ENCODE measurements around the gene S100A2. TPM values are rescaled to one million over a fixed set of nuclear protein-coding genes. Genes with fewer than 3 reads are reported as not detected.
"Not testable (repeated sequence)": the region's sequence is repeated elsewhere in the genome, so short reads cannot be mapped to it uniquely, and the experiment has no call there.

The S100A2 gene
- total and polyA plus RNA-seq, 2 experiments from 2014 or later = 1.7 to 8.6 TPM

GRCh38 chr1:153525088-153525728, 40.4 kb downstream of the S100A2 start:
- Histone ChIP-seq H4K20me1 (ENCODE audit: insufficient read depth) (no peaks in the 10 kb centered on the region), H3K36me3 (ENCODE audit: low read depth) (no peaks in the 10 kb centered on the region), H3K9me3 (ENCODE audit: low read depth) (no peaks in the 10 kb centered on the region), H3K9ac (no peak overlapping the region), H3K9me2 (ENCODE audit: insufficient read depth) (no peaks in the 10 kb centered on the region), H3K79me2 (ENCODE audit: insufficient read depth) (no peaks in the 10 kb centered on the region), H3K4me1 (ENCODE audit: insufficient read depth) (peaks cover 9% of the 10 kb centered on the region), H2AFZ (no peak overlapping the region), H3F3A (ENCODE audit: insufficient read depth) (peaks cover 29% of the 10 kb centered on the region), H3K4me2 (ENCODE audit: unreplicated experiment) (no peak overlapping the region), H3K27me3 (replicated peaks; ENCODE audit: insufficient read depth) (no peaks in the 10 kb centered on the region), H3K27ac (peak overlapping the region; percentile 35; the same call in 1 of the 2 replicates), H3K4me3 (no peak overlapping the region)
- 36 to 39% methylated on average over 3 of the region's 3 CpGs for WGBS, 2 experiments (ENCODE audit: low coverage in 1 of 2, low lambda C conversion rate in 2 of 2, missing lambda C conversion rate in 2 of 2)
- DNase-seq = peak; percentile 71
- TF ChIP-seq EZH2phosphoT487 (IDR thresholded peaks at IDR 0.05; ENCODE audit: insufficient read depth, low read depth) (no peak), EZH2 (IDR thresholded peaks at IDR 0.05; ENCODE audit: insufficient read depth, poor library complexity, severe bottlenecking) (no peak)
- in situ Hi-C loops (cut with MboI) = no loop called here

- H4K20me1 ChIP-seq (ENCODE audit: insufficient read depth); H3K27ac ChIP-seq; H3K9me3 ChIP-seq (ENCODE audit: low read depth); H3K4me1 ChIP-seq (ENCODE audit: insufficient read depth); H3K9ac ChIP-seq; H3K27me3 ChIP-seq (replicated peaks; ENCODE audit: insufficient read depth); H2AFZ ChIP-seq; H3K4me3 ChIP-seq; H3K36me3 ChIP-seq (ENCODE audit: low read depth); DNase-seq; H3K79me2 ChIP-seq (ENCODE audit: insufficient read depth); H3K9me2 ChIP-seq (ENCODE audit: insufficient read depth); H3K4me2 ChIP-seq (ENCODE audit: unreplicated experiment); in situ Hi-C loops (cut with MboI): not testable (repeated sequence)
- peaks cover 17% of the 10 kb centered on the region for H3F3A ChIP-seq (ENCODE audit: insufficient read depth)
- 77 to 82% methylated on average over 13 to 14 of the region's 14 CpGs for WGBS, 2 experiments (ENCODE audit: low coverage in 1 of 2, low lambda C conversion rate in 2 of 2, missing lambda C conversion rate in 2 of 2)
Observed at GRCh38 chr1:153522353-153523048, 43.1 kb downstream of the S100A2 start.

GRCh38 chr1:153521808-153522207, 43.8 kb downstream of the S100A2 start:
- H3K36me3 ChIP-seq (ENCODE audit: low read depth); H3K4me1 ChIP-seq (ENCODE audit: insufficient read depth); DNase-seq; H3K27ac ChIP-seq; H3K9me3 ChIP-seq (ENCODE audit: low read depth); H3K4me2 ChIP-seq (ENCODE audit: unreplicated experiment); H4K20me1 ChIP-seq (ENCODE audit: insufficient read depth); H3K27me3 ChIP-seq (replicated peaks; ENCODE audit: insufficient read depth); H3K79me2 ChIP-seq (ENCODE audit: insufficient read depth); in situ Hi-C loops (cut with MboI); H3K9me2 ChIP-seq (ENCODE audit: insufficient read depth); H3K9ac ChIP-seq; H3K4me3 ChIP-seq; H2AFZ ChIP-seq: not testable (repeated sequence)
- H3F3A ChIP-seq (ENCODE audit: insufficient read depth) = peaks cover 17% of the 10 kb centered on the region
- 94 to 96% methylated on average over 27 to 28 of the region's 37 CpGs for WGBS, 2 experiments (ENCODE audit: low coverage in 1 of 2, low lambda C conversion rate in 2 of 2, missing lambda C conversion rate in 2 of 2)

- in situ Hi-C loops (cut with MboI) = no loop called here
- H4K20me1 ChIP-seq (ENCODE audit: insufficient read depth) = no peaks in the 10 kb centered on the region
- H3K36me3 ChIP-seq (ENCODE audit: low read depth) = no peaks in the 10 kb centered on the region
- no peak overlapping the region for H3K27ac ChIP-seq
- H3K4me2 ChIP-seq (ENCODE audit: unreplicated experiment) = no peak overlapping the region
- peaks cover 9% of the 10 kb centered on the region for H3K4me1 ChIP-seq (ENCODE audit: insufficient read depth)
- no peak overlapping the region for H3K9ac ChIP-seq
- no peaks in the 10 kb centered on the region for H3K79me2 ChIP-seq (ENCODE audit: insufficient read depth)
- DNase-seq = no peak
- H3K9me2 ChIP-seq (ENCODE audit: insufficient read depth) = no peaks in the 10 kb centered on the region
- no peak overlapping the region for H3K4me3 ChIP-seq
- peaks cover 16% of the 10 kb centered on the region for H3F3A ChIP-seq (ENCODE audit: insufficient read depth)
- H3K9me3 ChIP-seq (ENCODE audit: low read depth) = no peaks in the 10 kb centered on the region
- WGBS, 2 experiments (ENCODE audit: low coverage in 1 of 2, low lambda C conversion rate in 2 of 2, missing lambda C conversion rate in 2 of 2) = 93 to 98% methylated on average over 4 of the region's 4 CpGs
- H2AFZ ChIP-seq = no peak overlapping the region
- TF ChIP-seq EZH2phosphoT487 (IDR thresholded peaks at IDR 0.05; ENCODE audit: insufficient read depth, low read depth) = no peak
- no peak for TF ChIP-seq EZH2 (IDR thresholded peaks at IDR 0.05; ENCODE audit: insufficient read depth, poor library complexity, severe bottlenecking)
- no peaks in the 10 kb centered on the region for H3K27me3 ChIP-seq (replicated peaks; ENCODE audit: insufficient read depth)
Observed at GRCh38 chr1:153520818-153521476, 44.7 kb downstream of the S100A2 start.

- in situ Hi-C loops (cut with MboI); H3K9me2 ChIP-seq (ENCODE audit: insufficient read depth); H3K9ac ChIP-seq; H3K27me3 ChIP-seq (replicated peaks; ENCODE audit: insufficient read depth); H4K20me1 ChIP-seq (ENCODE audit: insufficient read depth); H3K79me2 ChIP-seq (ENCODE audit: insufficient read depth); H3K27ac ChIP-seq; H3K4me3 ChIP-seq; H3K4me2 ChIP-seq (ENCODE audit: unreplicated experiment); H3K9me3 ChIP-seq (ENCODE audit: low read depth); H2AFZ ChIP-seq; DNase-seq; H3K36me3 ChIP-seq (ENCODE audit: low read depth); H3K4me1 ChIP-seq (ENCODE audit: insufficient read depth); H3F3A ChIP-seq (ENCODE audit: insufficient read depth): not testable (repeated sequence)
- 87 to 91% methylated on average over 5 of the region's 5 CpGs for WGBS, 2 experiments (ENCODE audit: low coverage in 1 of 2, low lambda C conversion rate in 2 of 2, missing lambda C conversion rate in 2 of 2)
Observed at GRCh38 chr1:153520137-153520691, 45.4 kb downstream of the S100A2 start.
